ENCODE results near the gene SMG9. TPM values are rescaled to one million over a fixed set of nuclear protein-coding genes. Genes with fewer than 3 reads are reported as not detected.

The SMG9 gene
- total RNA-seq, 1 donor from 2014 or later, result 44.7 TPM

DNA sequence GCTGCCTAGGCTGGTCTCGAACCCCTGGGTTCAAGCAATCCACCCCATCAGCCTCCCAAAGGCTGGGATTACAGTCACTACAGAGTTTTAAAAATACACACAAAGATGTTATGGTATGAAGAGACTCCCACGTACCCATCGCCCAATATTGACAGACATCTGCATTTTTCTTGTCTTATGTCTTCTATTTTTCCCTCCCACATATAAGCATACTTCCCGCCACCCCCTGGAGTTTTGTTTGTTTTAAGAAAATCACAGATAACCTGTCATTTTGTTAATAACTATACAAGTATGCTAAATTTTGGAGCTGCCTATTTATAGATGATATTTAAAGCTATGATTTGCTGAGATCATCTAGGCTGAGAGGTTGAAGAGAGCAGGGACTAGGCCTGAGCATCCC lies 6.2 kb upstream of the SMG9 start:
- Histone ChIP-seq H3K9me3 (no peaks in the 10 kb centered on the region), H3K4me1 (peaks cover 10% of the 10 kb centered on the region), H3K4me3 (no peak overlapping the region), H3K27ac (no peak overlapping the region), H3K36me3 (no peaks in the 10 kb centered on the region), H3K27me3 (no peaks in the 10 kb centered on the region)
- TF ChIP-seq CTCF (IDR thresholded peaks at IDR 0.05), result no peak
- intact Hi-C loops (cut with DNase I), result no loop called here
- ATAC-seq (no peak), DNase-seq (no peak)

GRCh38 chr19:43759515-43759914 lies 4.8 kb upstream of the SMG9 start:
- intact Hi-C loops (cut with DNase I), result no loop called here
- H3K27me3 ChIP-seq, result no peaks in the 10 kb centered on the region
- H3K27ac ChIP-seq, result no peak overlapping the region
- TF ChIP-seq CTCF (IDR thresholded peaks at IDR 0.05), result no peak
- DNase-seq (no peak), ATAC-seq (no peak)
- no peaks in the 10 kb centered on the region for H3K9me3 ChIP-seq
- H3K4me3 ChIP-seq, result no peak overlapping the region
- no peaks in the 10 kb centered on the region for H3K4me1 ChIP-seq
- H3K36me3 ChIP-seq, result no peaks in the 10 kb centered on the region

- ATAC-seq (peak; percentile 55), DNase-seq (peak; percentile 92)
- peak overlapping the region; percentile 69 for H3K4me3 ChIP-seq
- no peak for TF ChIP-seq CTCF (IDR thresholded peaks at IDR 0.05)
- no peaks in the 10 kb centered on the region for H3K9me3 ChIP-seq
- H3K27ac ChIP-seq, result peak overlapping the region; percentile 97
- H3K27me3 ChIP-seq, result no peaks in the 10 kb centered on the region
- intact Hi-C loops (cut with DNase I), result no loop called here
- peaks cover 18% of the 10 kb centered on the region for H3K4me1 ChIP-seq
- peaks cover 8% of the 10 kb centered on the region for H3K36me3 ChIP-seq
These were observed 567 bp upstream of the SMG9 start for GRCh38 chr19:43755256-43755801.

- intact Hi-C loops (cut with DNase I), result no loop called here
- no peak for TF ChIP-seq CTCF (IDR thresholded peaks at IDR 0.05)
- DNase-seq (no peak), ATAC-seq (no peak)
- Histone ChIP-seq H3K27me3 (no peaks in the 10 kb centered on the region), H3K9me3 (no peaks in the 10 kb centered on the region), H3K4me3 (peak overlapping the region; percentile 69), H3K4me1 (peaks cover 18% of the 10 kb centered on the region), H3K27ac (peak overlapping the region; percentile 97), H3K36me3 (peaks cover 20% of the 10 kb centered on the region)
These were observed 584 bp downstream of the SMG9 start for GRCh38 chr19:43754253-43754502.

DNA sequence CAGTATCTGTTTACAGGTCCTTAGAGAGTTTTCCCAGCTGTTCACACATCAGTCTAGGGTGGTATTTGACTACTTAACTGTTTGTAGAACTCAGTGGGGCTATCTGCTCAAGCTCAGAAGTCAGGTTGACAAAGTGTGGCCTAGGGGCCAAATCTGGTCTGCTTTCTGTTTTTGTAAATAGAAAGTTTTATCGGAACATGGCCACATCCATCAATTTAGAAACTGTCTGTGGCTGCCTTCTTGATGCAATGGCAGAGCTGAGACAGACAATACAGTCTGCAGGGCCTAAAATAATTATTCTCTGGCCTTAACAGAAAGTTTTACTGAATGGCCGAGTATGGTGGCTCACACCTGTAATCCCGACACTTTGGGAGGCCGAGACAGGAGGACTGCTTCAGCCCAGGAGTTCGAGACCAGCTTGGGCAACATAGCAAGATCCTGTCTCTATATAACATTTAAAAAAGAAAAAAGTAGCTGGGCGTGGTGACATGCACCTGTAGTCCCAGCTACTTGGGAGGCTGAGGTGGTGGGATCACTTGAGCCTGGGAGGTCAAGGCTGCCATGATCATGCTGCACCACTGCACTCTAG lies 2.4 kb downstream of the SMG9 start:
- Histone ChIP-seq H3K4me3 (no peak overlapping the region), H3K4me1 (peaks cover 18% of the 10 kb centered on the region), H3K9me3 (no peaks in the 10 kb centered on the region), H3K27me3 (no peaks in the 10 kb centered on the region), H3K36me3 (peaks cover 38% of the 10 kb centered on the region), H3K27ac (no peak overlapping the region)
- ATAC-seq (no peak), DNase-seq (no peak)
- TF ChIP-seq CTCF (IDR thresholded peaks at IDR 0.05), result no peak
- intact Hi-C loops (cut with DNase I), result no loop called here

Measured in upper lobe of right lung (tissue), 1 donor.